ENCODE measurements around the gene NRL. TPM values are rescaled to one million over a fixed set of nuclear protein-coding genes. Genes with fewer than 3 reads are reported as not detected.
A peak's percentile ranks its signal among the peaks of the same experiment; 100 is the strongest.

Gene NRL
- polyA plus RNA-seq, 1 donor (not counting 4 experiments of a cell fraction or from before 2014, with no cell fraction given): 0.29 TPM

- dilution Hi-C loops (cut with MboI; ENCODE audit: extremely low pct_ligation_motif_present, low sequenced_read_pairs): no loop called here
Measured at GRCh38 chr14:24096545-24097181, 18.1 kb downstream of the NRL start.

GRCh38 chr14:24095271-24096068, 19.3 kb downstream of the NRL start:
- DNase-seq (ENCODE audit: low read depth, low spot score) (no peak), FAIRE-seq (no peak)
- H3K4me1 ChIP-seq (ENCODE audit: control insufficient read depth, extremely low read depth, insufficient read depth, low read length): peaks cover 17% of the 10 kb centered on the region
- peak overlapping the region; percentile 62 to 70 (median 67) for H3K4me3 ChIP-seq (ENCODE audit: control insufficient read depth in 2 of 3, extremely low read depth in 1 of 3, insufficient read depth in 2 of 3, low read depth in 1 of 3, low read length in 3 of 3)
- peaks cover 2% of the 10 kb centered on the region for H3K79me2 ChIP-seq (ENCODE audit: control insufficient read depth, insufficient read depth, low read length)
- H3K9me1 ChIP-seq (ENCODE audit: control insufficient read depth, extremely low read depth, insufficient read depth, low read length): no peaks in the 10 kb centered on the region
- H3K27ac ChIP-seq (ENCODE audit: control insufficient read depth, insufficient read depth, low read length): peak overlapping the region; percentile 66
- H3K27me3 ChIP-seq (ENCODE audit: control insufficient read depth, extremely low read depth, insufficient read depth, low read length): no peaks in the 10 kb centered on the region
- TF ChIP-seq CTCF (optimal IDR thresholded peaks at IDR 0.05 in 1 of 3, IDR thresholded peaks at IDR 0.05 in 1 of 3, conservative IDR thresholded peaks at IDR 0.05 in 1 of 3; ENCODE audit: extremely low read depth in 1 of 3, insufficient read depth in 2 of 3, low read length in 3 of 3) (no peak), EZH2 (IDR thresholded peaks at IDR 0.05; ENCODE audit: low read length) (no peak)
- H3K36me3 ChIP-seq (ENCODE audit: control insufficient read depth in 2 of 2, extremely low read depth in 1 of 2, insufficient read depth in 2 of 2, low read length in 2 of 2): peaks cover 2 to 16% of the 10 kb centered on the region in 2 experiments
- peak overlapping the region; percentile 87 for H3K9ac ChIP-seq (ENCODE audit: control insufficient read depth, extremely low read depth, insufficient read depth, low read length)
- dilution Hi-C loops (cut with MboI; ENCODE audit: extremely low pct_ligation_motif_present, low sequenced_read_pairs): no loop called here
- peak overlapping the region; percentile 84 for H2AFZ ChIP-seq (ENCODE audit: control insufficient read depth, low read length)
- H3K9me3 ChIP-seq (ENCODE audit: control insufficient read depth, low read depth, low read length): no peaks in the 10 kb centered on the region
- H4K20me1 ChIP-seq (ENCODE audit: control insufficient read depth, extremely low read depth, insufficient read depth, low read length): no peaks in the 10 kb centered on the region
- peak overlapping the region; percentile 85 for H3K4me2 ChIP-seq (ENCODE audit: control insufficient read depth, extremely low read depth, insufficient read depth, low read depth, low read length)

More at GRCh38 chr14:24096545-24097181, 18.1 kb downstream of the NRL start:
- DNase-seq (ENCODE audit: low read depth, low spot score) (no peak), FAIRE-seq (no peak)
- Histone ChIP-seq H3K9ac (ENCODE audit: control insufficient read depth, extremely low read depth, insufficient read depth, low read length) (no peak overlapping the region), H3K27me3 (ENCODE audit: control insufficient read depth, extremely low read depth, insufficient read depth, low read length) (no peaks in the 10 kb centered on the region), H3K9me3 (ENCODE audit: control insufficient read depth, low read depth, low read length) (no peaks in the 10 kb centered on the region), H3K4me1 (ENCODE audit: control insufficient read depth, extremely low read depth, insufficient read depth, low read length) (peaks cover 17% of the 10 kb centered on the region), H3K79me2 (ENCODE audit: control insufficient read depth, insufficient read depth, low read length) (peaks cover 2% of the 10 kb centered on the region), H2AFZ (ENCODE audit: control insufficient read depth, low read length) (no peak overlapping the region), H3K4me2 (ENCODE audit: control insufficient read depth, extremely low read depth, insufficient read depth, low read depth, low read length) (no peak overlapping the region), H4K20me1 (ENCODE audit: control insufficient read depth, extremely low read depth, insufficient read depth, low read length) (no peaks in the 10 kb centered on the region), H3K27ac (ENCODE audit: control insufficient read depth, insufficient read depth, low read length) (no peak overlapping the region), H3K36me3 (ENCODE audit: control insufficient read depth in 2 of 2, extremely low read depth in 1 of 2, insufficient read depth in 2 of 2, low read length in 2 of 2) (peaks cover 2 to 20% of the 10 kb centered on the region in 2 experiments), H3K4me3 (ENCODE audit: control insufficient read depth in 2 of 3, extremely low read depth in 1 of 3, insufficient read depth in 2 of 3, low read depth in 1 of 3, low read length in 3 of 3) (no peak overlapping the region), H3K9me1 (ENCODE audit: control insufficient read depth, extremely low read depth, insufficient read depth, low read length) (no peaks in the 10 kb centered on the region)
- TF ChIP-seq CTCF (optimal IDR thresholded peaks at IDR 0.05 in 1 of 3, IDR thresholded peaks at IDR 0.05 in 1 of 3, conservative IDR thresholded peaks at IDR 0.05 in 1 of 3; ENCODE audit: extremely low read depth in 1 of 3, insufficient read depth in 2 of 3, low read length in 3 of 3): no peak
- TF ChIP-seq EZH2 (IDR thresholded peaks at IDR 0.05; ENCODE audit: low read length): no peak

Measured in keratinocyte (primary cell).